Measurements from ENCODE around the gene COMMD2. TPM values are rescaled to one million over a fixed set of nuclear protein-coding genes. Genes with fewer than 3 reads are reported as not detected.

The COMMD2 gene
- polyA plus RNA-seq, 2 donors: 5.6 to 12.5 TPM

DNA sequence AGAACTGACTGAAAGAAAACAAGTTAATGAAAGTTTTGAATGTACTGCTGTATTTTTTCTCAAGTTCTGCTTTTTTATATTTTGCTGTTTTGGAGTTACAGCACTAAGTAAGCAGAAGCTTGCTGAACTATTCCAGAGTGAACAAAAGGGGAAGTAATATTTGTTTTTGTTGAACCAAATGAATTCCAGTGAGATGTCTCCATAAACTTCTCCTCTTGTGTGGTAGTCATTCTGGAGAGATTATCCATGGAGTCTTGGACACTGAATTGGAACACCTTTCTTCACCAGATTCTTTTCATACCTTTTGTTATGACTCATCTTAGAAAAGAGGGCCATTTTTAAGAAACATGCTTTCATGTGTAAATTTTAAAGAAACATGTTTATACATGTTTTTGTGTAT, 31.3 kb upstream of the COMMD2 start:
- H3K27me3 ChIP-seq (ENCODE audit: control insufficient read depth in 1 of 2, insufficient read depth in 2 of 2, low read length in 2 of 2): no peaks in the 10 kb centered on the region
- H3K9me3 ChIP-seq (ENCODE audit: control insufficient read depth in 2 of 2, insufficient read depth in 1 of 2, low read depth in 1 of 2, low read length in 1 of 2): no peaks in the 10 kb centered on the region
- H3K27ac ChIP-seq (ENCODE audit: low read depth in 2 of 2, low read length in 1 of 2): no peak overlapping the region
- H3K4me3 ChIP-seq (ENCODE audit: low read depth in 1 of 2, low read length in 2 of 2): no peak overlapping the region
- no peaks in the 10 kb centered on the region for H3K36me3 ChIP-seq (ENCODE audit: control insufficient read depth in 2 of 2, insufficient read depth in 2 of 2, low read length in 1 of 2)
- no peaks in the 10 kb centered on the region for H3K4me1 ChIP-seq (ENCODE audit: control insufficient read depth in 2 of 2, insufficient read depth in 2 of 2, low read length in 1 of 2)

DNA sequence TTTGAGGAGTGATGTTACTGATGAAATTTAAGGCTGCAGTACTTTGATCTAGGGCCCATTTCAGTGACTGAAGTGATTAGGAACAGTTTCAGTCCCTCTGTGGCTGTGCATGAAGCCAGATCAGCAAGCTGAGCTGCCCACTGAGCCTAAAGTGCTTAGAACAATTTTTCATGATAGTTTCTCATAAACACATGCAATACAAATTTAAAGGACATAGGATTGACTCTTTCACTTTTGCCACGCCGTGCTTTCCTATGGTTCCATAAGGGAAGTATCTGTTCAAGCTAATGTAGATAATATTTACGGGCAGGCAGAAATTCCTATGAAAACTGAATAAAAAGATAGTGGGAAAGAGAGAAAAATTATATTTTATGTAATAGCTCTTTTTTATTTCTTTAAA, 29.5 kb upstream of the COMMD2 start:
- Histone ChIP-seq H3K27me3 (ENCODE audit: control insufficient read depth in 1 of 2, insufficient read depth in 2 of 2, low read length in 2 of 2) (no peaks in the 10 kb centered on the region), H3K4me1 (ENCODE audit: control insufficient read depth in 2 of 2, insufficient read depth in 2 of 2, low read length in 1 of 2) (no peaks in the 10 kb centered on the region), H3K27ac (ENCODE audit: low read depth in 2 of 2, low read length in 1 of 2) (no peak overlapping the region), H3K9me3 (ENCODE audit: control insufficient read depth in 2 of 2, insufficient read depth in 1 of 2, low read depth in 1 of 2, low read length in 1 of 2) (no peaks in the 10 kb centered on the region), H3K36me3 (ENCODE audit: control insufficient read depth in 2 of 2, insufficient read depth in 2 of 2, low read length in 1 of 2) (no peaks in the 10 kb centered on the region), H3K4me3 (ENCODE audit: low read depth in 1 of 2, low read length in 2 of 2) (no peak overlapping the region)
- 77 to 88% methylated on average over 3 of the region's 3 CpGs for WGBS, 2 donors

DNA sequence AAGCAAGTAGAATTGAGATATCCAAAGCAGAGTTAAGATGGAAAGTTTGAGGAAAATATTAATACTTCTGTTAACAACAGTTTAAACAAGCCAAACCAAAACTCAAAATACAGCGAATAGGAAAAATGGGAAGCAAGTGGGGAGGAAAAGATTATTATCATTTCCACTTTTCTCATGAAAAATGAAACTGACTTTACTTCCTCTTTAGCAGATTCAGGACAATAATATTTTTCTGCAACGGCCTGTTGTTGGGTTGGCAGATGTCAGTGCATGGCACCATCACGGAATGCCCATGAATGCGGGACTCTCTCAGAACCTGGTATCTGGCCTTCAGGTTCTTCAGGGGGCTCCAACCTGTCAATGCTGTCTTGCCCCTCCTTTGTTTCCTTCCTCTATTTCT, 28.9 kb upstream of the COMMD2 start:
- Histone ChIP-seq H3K4me3 (ENCODE audit: low read depth in 1 of 2, low read length in 2 of 2) (no peak overlapping the region), H3K36me3 (ENCODE audit: control insufficient read depth in 2 of 2, insufficient read depth in 2 of 2, low read length in 1 of 2) (no peaks in the 10 kb centered on the region), H3K27me3 (ENCODE audit: control insufficient read depth in 1 of 2, insufficient read depth in 2 of 2, low read length in 2 of 2) (no peaks in the 10 kb centered on the region), H3K27ac (ENCODE audit: low read depth in 2 of 2, low read length in 1 of 2) (no peak overlapping the region), H3K9me3 (ENCODE audit: control insufficient read depth in 2 of 2, insufficient read depth in 1 of 2, low read depth in 1 of 2, low read length in 1 of 2) (no peaks in the 10 kb centered on the region), H3K4me1 (ENCODE audit: control insufficient read depth in 2 of 2, insufficient read depth in 2 of 2, low read length in 1 of 2) (no peaks in the 10 kb centered on the region)
- 77 to 84% methylated on average over 4 of the region's 4 CpGs for WGBS, 2 donors

GRCh38 chr3:149777414-149778214, 25.3 kb upstream of the COMMD2 start:
- 78 to 81% methylated on average over 2 of the region's 2 CpGs for WGBS, 2 donors
- Histone ChIP-seq H3K4me3 (ENCODE audit: low read depth in 1 of 2, low read length in 2 of 2) (no peak overlapping the region), H3K9me3 (ENCODE audit: control insufficient read depth in 2 of 2, insufficient read depth in 1 of 2, low read depth in 1 of 2, low read length in 1 of 2) (no peaks in the 10 kb centered on the region), H3K27ac (ENCODE audit: low read depth in 2 of 2, low read length in 1 of 2) (no peak overlapping the region), H3K4me1 (ENCODE audit: control insufficient read depth in 2 of 2, insufficient read depth in 2 of 2, low read length in 1 of 2) (no peaks in the 10 kb centered on the region), H3K27me3 (ENCODE audit: control insufficient read depth in 1 of 2, insufficient read depth in 2 of 2, low read length in 2 of 2) (no peaks in the 10 kb centered on the region), H3K36me3 (ENCODE audit: control insufficient read depth in 2 of 2, insufficient read depth in 2 of 2, low read length in 1 of 2) (no peaks in the 10 kb centered on the region)

DNA sequence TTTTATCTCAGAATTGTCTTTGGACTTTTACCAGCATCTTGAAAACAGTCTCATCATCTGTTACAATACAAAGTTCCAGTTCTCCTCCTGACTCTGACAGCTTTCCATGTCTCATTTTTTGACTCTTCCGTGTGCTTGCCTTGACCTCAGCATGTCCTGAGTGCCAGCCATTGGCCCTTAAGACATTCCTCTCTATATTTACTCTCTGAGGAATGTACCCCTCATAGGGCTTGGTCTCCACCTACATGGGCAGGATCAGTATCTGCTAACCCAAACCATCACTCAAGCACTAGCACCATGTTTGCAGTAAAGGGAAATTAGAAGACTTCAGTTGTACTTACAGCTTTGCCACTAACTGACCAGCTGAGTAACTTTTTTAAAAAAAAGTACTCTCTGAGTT, 23.9 kb upstream of the COMMD2 start:
- H3K36me3 ChIP-seq (ENCODE audit: control insufficient read depth in 2 of 2, insufficient read depth in 2 of 2, low read length in 1 of 2): no peaks in the 10 kb centered on the region
- no peaks in the 10 kb centered on the region for H3K27me3 ChIP-seq (ENCODE audit: control insufficient read depth in 1 of 2, insufficient read depth in 2 of 2, low read length in 2 of 2)

GRCh38 chr3:149772861-149773260, 20.6 kb upstream of the COMMD2 start:
- Histone ChIP-seq H3K4me3 (ENCODE audit: low read depth in 1 of 2, low read length in 2 of 2) (no peak overlapping the region), H3K9me3 (ENCODE audit: control insufficient read depth in 2 of 2, insufficient read depth in 1 of 2, low read depth in 1 of 2, low read length in 1 of 2) (no peaks in the 10 kb centered on the region), H3K27ac (ENCODE audit: low read depth in 2 of 2, low read length in 1 of 2) (no peak overlapping the region), H3K4me1 (ENCODE audit: control insufficient read depth in 2 of 2, insufficient read depth in 2 of 2, low read length in 1 of 2) (no peaks in the 10 kb centered on the region), H3K27me3 (ENCODE audit: control insufficient read depth in 1 of 2, insufficient read depth in 2 of 2, low read length in 2 of 2) (no peaks in the 10 kb centered on the region), H3K36me3 (ENCODE audit: control insufficient read depth in 2 of 2, insufficient read depth in 2 of 2, low read length in 1 of 2) (no peaks in the 10 kb centered on the region)
- WGBS, 2 donors: 77 to 91% methylated on average over 2 of the region's 2 CpGs

More for the DNA sequence above, 23.9 kb upstream of the COMMD2 start:
- 57 to 74% methylated on average over 1 of the region's 1 CpG for WGBS, 2 donors
- Histone ChIP-seq H3K4me3 (ENCODE audit: low read depth in 1 of 2, low read length in 2 of 2) (no peak overlapping the region), H3K9me3 (ENCODE audit: control insufficient read depth in 2 of 2, insufficient read depth in 1 of 2, low read depth in 1 of 2, low read length in 1 of 2) (no peaks in the 10 kb centered on the region), H3K27ac (ENCODE audit: low read depth in 2 of 2, low read length in 1 of 2) (no peak overlapping the region), H3K4me1 (ENCODE audit: control insufficient read depth in 2 of 2, insufficient read depth in 2 of 2, low read length in 1 of 2) (no peaks in the 10 kb centered on the region)

- Histone ChIP-seq H3K4me1 (ENCODE audit: control insufficient read depth in 2 of 2, insufficient read depth in 2 of 2, low read length in 1 of 2) (no peaks in the 10 kb centered on the region), H3K27ac (ENCODE audit: low read depth in 2 of 2, low read length in 1 of 2) (no peak overlapping the region), H3K36me3 (ENCODE audit: control insufficient read depth in 2 of 2, insufficient read depth in 2 of 2, low read length in 1 of 2) (no peaks in the 10 kb centered on the region), H3K4me3 (ENCODE audit: low read depth in 1 of 2, low read length in 2 of 2) (no peak overlapping the region), H3K27me3 (ENCODE audit: control insufficient read depth in 1 of 2, insufficient read depth in 2 of 2, low read length in 2 of 2) (no peaks in the 10 kb centered on the region), H3K9me3 (ENCODE audit: control insufficient read depth in 2 of 2, insufficient read depth in 1 of 2, low read depth in 1 of 2, low read length in 1 of 2) (no peaks in the 10 kb centered on the region)
- 55 to 57% methylated on average over 8 of the region's 8 CpGs for WGBS, 2 donors
These were observed 19.5 kb upstream of the COMMD2 start for GRCh38 chr3:149771652-149772271.

DNA sequence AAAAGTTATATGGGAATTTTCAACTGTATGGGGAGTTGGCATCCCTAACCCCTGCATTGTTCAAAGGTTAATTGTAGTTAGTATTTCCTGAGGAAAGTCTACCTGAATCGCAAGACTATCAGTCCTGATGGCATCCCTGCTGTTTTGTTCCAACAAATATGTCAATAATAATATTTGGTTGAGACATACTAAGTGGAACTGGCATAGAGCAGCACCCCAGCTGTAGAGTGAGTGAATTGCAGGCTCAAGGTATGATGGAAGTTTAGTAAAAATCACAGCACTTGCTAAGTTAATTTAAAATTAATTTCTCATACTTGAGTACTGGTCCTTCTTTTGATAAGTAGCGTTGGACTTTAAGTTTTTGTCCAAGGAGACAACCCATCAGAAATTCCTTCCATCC, 18.0 kb upstream of the COMMD2 start:
- H3K27ac ChIP-seq (ENCODE audit: low read depth in 2 of 2, low read length in 1 of 2): no peak overlapping the region
- no peaks in the 10 kb centered on the region for H3K36me3 ChIP-seq (ENCODE audit: control insufficient read depth in 2 of 2, insufficient read depth in 2 of 2, low read length in 1 of 2)
- WGBS, 2 donors: 85 to 92% methylated on average over 2 of the region's 2 CpGs
- H3K4me3 ChIP-seq (ENCODE audit: low read depth in 1 of 2, low read length in 2 of 2): no peak overlapping the region
- no peaks in the 10 kb centered on the region for H3K27me3 ChIP-seq (ENCODE audit: control insufficient read depth in 1 of 2, insufficient read depth in 2 of 2, low read length in 2 of 2)
- no peaks in the 10 kb centered on the region for H3K4me1 ChIP-seq (ENCODE audit: control insufficient read depth in 2 of 2, insufficient read depth in 2 of 2, low read length in 1 of 2)
- H3K9me3 ChIP-seq (ENCODE audit: control insufficient read depth in 2 of 2, insufficient read depth in 1 of 2, low read depth in 1 of 2, low read length in 1 of 2): no peaks in the 10 kb centered on the region

DNA sequence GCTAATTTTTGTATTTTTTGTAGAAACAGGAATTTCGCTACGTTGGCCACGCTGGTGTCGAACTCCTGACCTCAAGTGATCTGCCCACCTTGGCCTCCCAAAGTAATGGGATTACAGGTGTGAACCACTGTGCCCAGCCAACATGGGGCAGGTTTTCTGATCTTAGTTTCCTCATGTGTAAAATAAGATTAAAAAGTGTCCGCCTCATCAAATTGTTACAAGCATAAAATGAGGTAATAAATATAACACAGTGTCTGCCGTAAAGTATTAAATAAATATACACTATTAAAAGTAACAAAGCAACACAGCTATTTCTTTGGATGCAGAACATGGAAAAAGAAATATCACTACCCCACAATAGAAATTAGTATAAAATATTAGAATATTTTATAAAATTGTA, 16.4 kb upstream of the COMMD2 start:
- Histone ChIP-seq H3K9me3 (ENCODE audit: control insufficient read depth in 2 of 2, insufficient read depth in 1 of 2, low read depth in 1 of 2, low read length in 1 of 2) (no peaks in the 10 kb centered on the region), H3K4me1 (ENCODE audit: control insufficient read depth in 2 of 2, insufficient read depth in 2 of 2, low read length in 1 of 2) (no peaks in the 10 kb centered on the region), H3K27ac (ENCODE audit: low read depth in 2 of 2, low read length in 1 of 2) (no peak overlapping the region), H3K27me3 (ENCODE audit: control insufficient read depth in 1 of 2, insufficient read depth in 2 of 2, low read length in 2 of 2) (no peaks in the 10 kb centered on the region), H3K36me3 (ENCODE audit: control insufficient read depth in 2 of 2, insufficient read depth in 2 of 2, low read length in 1 of 2) (no peaks in the 10 kb centered on the region), H3K4me3 (ENCODE audit: low read depth in 1 of 2, low read length in 2 of 2) (no peak overlapping the region)
- WGBS, 2 donors: 88 to 90% methylated on average over 6 of the region's 6 CpGs

DNA sequence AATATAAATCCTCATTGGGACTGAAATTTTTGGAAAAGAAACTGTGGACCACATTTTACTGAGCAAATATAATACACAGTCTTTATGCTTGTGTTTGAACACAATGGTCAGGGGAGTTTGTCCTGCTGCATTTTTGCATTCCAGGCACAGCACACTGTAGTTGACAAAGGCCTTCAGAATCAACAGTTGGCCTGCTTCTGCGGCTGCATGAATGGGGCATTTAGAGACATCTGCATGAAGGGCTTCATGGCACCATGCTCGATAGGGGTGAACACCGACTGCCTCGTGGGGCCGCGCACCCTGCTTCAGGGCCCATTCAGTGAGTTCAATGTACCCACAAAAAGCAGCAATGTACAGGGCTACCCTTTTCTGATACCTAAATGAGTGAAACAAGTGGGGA, 15.4 kb upstream of the COMMD2 start:
- Histone ChIP-seq H3K27ac (ENCODE audit: low read depth in 2 of 2, low read length in 1 of 2) (no peak overlapping the region), H3K9me3 (ENCODE audit: control insufficient read depth in 2 of 2, insufficient read depth in 1 of 2, low read depth in 1 of 2, low read length in 1 of 2) (no peaks in the 10 kb centered on the region), H3K27me3 (ENCODE audit: control insufficient read depth in 1 of 2, insufficient read depth in 2 of 2, low read length in 2 of 2) (no peaks in the 10 kb centered on the region), H3K4me1 (ENCODE audit: control insufficient read depth in 2 of 2, insufficient read depth in 2 of 2, low read length in 1 of 2) (no peaks in the 10 kb centered on the region), H3K36me3 (ENCODE audit: control insufficient read depth in 2 of 2, insufficient read depth in 2 of 2, low read length in 1 of 2) (no peaks in the 10 kb centered on the region), H3K4me3 (ENCODE audit: low read depth in 1 of 2, low read length in 2 of 2) (no peak overlapping the region)
- WGBS, 2 donors: 82 to 88% methylated on average over 6 of the region's 6 CpGs

Data from esophagus (tissue), 2 donors.